SIG-M5 (cell line): ENCODE results near the gene AUH.
"Not testable (repeated sequence)": the region's sequence is repeated elsewhere in the genome, so short reads cannot be mapped to it uniquely, and the experiment has no call there.

Experiments used
- DNase-seq: peaks from one replicate; lab custom pipeline; 2025; lab: John Stamatoyannopoulos, UW

AUH gene

DNA sequence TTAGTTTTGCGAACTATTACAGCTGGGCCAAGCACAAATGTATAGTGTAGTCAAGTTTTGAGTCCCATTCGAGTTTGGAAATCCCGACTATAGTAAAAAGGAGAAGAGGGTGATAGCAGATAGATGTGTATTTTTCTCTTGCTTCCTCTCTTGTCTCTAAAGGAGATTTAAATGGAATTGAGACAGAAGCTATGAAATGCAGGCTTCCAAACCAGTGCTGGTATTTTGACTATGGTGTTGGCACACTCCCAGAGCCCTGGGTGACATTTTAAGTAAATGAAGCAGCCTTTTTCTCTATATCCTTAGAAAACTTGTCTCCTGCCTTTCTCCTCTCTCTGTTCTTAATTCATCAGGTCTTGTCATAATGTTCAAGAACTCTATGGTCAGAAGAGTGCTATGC is 17.7 kb upstream of the AUH start:
- no peak for DNase-seq

DNA sequence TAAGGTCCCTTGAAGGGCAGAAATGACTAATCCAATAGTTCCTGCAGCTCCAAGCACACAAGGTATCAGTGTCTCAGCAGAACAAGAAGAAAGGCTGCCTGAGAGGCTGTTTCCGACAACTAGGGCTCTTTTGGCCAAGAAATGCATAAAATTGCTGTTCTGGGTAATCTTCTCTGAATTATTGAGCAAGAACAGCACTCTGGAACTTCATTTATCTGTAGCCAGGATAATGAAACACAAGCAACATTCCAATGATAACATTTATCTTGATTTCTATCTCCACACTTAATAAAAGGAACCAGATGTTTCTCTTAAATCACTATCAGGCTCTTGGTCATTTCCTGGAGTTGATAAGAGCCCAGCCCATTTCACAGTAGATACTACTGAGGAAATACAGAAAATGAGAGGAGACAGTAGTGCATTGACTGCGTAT is 17.0 kb upstream of the AUH start:
- no peak for DNase-seq

DNA sequence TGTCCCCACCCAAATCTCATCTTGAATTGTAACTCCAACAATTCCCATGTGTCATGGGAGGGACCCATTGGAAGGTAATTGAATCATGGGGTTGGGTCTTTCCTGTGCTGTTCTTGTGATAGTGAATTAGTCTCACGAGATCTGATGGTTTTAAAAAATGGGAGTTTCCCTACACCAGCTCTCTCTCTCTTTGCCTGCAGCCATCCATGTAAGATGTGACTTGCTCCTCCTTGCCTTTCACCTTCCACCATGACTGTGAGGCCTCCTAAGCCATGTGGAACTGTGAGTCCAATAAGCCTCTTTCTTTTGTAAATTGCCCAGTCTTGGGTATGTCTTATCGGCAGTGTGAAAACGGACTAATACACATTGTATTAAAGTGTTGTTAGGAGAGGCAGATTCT is 16.3 kb upstream of the AUH start:
- not testable (repeated sequence) for DNase-seq

DNA sequence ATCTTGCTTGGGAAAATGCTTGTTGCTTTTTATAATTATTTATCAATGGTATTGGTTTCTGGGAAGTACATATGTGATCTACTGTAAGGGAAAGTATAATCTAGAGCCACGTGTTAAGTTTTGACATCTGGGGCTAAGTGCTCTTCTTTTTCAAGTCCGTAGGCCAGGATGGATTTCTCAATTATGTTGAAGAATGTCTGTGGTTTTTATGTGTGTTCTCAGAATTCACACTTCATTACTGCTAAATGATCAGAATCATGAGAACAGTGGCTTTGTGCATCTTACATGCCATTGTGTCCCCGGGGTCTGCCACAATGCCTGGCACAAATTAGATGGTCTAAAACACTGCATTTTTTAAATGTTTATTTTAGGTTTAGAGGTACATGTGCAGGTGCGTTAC is 14.5 kb upstream of the AUH start:
- DNase-seq, result no peak

DNA sequence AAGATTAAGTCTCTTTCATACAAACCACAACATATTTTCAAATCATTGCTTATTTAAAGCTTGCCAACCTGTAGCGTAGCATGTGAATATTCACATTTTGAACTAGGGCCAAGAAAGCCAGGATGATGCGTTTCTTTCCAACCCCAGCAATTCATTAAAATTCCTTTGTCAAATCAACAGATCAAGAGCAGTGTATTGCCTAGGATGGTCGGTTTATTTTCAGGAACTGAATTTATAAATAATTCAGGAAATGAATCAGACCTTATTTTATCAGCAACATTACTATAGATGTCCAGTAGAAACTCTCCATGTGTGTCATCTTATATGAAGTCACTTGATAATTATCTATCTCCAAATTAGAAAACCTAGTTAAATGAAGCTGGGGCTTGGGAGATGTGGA is 13.2 kb upstream of the AUH start:
- no peak for DNase-seq

DNA sequence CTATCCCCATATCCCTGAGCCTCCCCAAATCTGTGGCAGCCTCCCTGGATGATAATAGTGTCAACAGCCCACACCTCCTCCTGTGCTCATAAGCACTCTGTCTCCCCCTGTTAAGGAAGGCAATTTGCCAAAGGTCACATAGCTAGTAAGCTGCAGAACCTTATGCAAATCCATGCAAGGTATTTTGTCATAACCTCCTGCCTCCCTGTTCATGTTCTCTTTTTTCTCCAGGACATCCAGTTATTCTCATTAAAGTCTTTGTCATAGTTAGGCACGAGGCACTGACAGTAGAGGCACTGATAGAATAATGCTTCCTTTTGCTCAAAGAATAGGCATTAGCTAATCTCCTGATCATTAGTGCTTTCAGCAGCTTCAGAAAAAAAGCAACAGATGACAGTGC is 10.2 kb upstream of the AUH start:
- DNase-seq, result no peak

DNA sequence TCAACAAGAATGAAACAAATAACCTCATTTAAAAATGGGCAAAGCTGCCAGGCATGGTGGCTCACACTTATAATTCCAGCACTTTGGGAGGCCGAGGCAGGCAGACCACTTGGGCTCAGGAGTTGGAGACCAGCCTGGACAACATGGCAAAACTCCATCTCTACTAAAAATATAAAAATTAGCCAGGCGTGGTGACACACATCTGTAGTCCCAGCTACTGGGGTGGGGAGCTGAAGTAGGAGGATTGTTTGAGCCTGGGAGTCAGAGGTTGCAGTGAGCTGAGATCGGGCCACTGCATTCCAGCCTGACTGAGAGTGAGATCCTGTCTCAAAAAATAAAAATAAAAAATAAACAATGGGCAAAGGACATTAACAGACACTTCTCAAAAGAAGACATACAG is 8.3 kb upstream of the AUH start:
- not testable (repeated sequence) for DNase-seq

DNA sequence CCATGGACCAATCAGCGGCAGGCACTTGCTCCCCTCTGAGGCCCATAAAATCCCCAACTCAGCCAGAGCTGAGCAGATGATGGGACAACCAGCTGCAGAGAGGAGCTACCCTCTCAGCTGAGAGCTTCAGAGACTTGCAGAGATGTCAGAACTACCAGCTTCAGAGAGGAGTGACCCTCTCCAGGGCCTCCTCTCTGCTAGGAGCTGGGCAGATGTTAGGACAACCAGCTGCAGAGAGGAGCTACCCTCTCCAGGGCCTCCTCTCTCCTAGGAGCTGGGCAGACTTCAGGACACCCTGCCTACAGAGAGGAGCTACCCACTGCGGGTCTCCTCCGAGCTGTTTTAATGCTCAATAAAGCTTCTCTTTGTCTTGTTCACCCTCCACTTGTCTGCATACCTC is 3.0 kb upstream of the AUH start:
- no peak for DNase-seq

DNA sequence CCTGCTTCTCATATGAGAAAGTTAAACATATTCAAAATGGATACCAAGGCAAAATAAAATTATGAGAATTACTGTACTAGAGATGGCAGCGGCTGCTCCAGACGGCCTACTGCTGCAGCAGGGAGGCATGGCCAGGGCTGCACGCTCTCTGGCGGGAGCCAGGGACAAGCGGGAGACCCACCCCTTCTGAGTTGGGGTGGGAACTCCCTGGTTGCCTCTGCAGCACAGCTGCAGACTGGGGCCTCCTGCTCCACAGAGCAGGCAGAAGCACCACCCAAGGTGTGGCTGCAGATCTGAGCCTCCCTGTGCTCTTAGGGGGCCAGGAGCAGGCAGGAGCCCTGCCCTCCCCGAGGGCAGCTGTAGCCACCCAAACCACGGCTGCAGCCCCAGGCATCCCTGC is 2.3 kb upstream of the AUH start:
- no peak for DNase-seq

DNA sequence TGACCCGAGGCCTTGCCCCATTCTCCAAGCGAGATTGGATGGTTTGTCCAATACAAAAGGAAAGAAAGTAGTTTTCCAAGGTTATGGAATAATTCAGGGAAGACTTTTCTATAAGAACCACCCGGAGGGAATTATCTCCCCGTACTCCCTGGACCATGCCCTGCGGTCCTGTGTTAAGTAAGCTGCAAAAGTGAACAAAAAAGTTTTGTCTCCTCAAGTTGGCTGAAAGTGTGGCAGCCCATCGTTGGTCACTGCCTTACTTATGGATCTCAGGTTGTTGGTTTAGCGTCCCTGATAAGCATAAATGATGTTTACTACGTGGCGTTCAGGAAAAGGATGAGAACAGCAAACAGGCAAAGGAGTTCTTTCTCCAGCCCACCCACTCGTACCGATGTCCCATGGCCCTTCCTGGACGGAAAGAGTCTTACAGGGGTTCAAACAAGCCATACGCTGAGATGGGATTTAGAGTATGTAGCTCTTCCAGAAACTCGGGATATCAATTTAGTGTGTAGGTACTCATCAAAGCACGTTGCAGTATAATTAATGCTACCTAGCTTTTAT is 413 bp upstream of the AUH start:
- DNase-seq, result no peak

DNA sequence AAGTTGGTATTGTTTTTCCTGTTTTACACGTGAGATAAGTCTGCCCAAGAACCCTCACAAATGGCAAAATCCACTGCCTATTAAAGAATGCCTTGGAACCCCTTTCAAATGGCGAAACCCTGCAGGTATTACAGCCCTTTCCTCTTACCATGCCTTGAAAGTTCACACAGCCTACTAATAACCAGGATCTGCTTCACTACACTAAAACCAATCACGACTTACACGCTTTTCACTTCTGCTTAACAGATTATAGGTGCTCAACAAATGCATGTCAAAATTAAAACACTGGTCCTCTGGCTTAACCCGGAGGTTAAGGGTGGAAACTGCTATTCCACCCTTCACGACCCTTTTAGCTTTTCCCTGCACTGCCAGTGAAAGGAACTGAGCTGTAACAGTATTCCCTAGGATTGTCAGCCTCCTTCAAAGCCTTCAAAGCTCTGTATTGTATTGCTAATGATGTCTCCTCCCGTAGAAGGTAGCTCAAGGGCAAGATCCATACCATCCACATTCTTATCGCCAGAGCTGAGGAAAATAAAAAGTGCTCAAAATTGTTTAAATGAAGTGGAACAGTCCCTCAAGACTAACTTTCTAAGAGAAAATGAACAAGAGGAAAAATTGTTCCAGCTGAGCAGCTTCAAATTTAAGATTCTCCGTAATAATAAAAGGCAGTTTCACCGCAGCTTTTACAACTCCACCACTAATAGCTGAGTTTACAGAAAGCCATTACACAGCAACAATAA is 997 bp downstream of the AUH start:
- DNase-seq, result no peak

DNA sequence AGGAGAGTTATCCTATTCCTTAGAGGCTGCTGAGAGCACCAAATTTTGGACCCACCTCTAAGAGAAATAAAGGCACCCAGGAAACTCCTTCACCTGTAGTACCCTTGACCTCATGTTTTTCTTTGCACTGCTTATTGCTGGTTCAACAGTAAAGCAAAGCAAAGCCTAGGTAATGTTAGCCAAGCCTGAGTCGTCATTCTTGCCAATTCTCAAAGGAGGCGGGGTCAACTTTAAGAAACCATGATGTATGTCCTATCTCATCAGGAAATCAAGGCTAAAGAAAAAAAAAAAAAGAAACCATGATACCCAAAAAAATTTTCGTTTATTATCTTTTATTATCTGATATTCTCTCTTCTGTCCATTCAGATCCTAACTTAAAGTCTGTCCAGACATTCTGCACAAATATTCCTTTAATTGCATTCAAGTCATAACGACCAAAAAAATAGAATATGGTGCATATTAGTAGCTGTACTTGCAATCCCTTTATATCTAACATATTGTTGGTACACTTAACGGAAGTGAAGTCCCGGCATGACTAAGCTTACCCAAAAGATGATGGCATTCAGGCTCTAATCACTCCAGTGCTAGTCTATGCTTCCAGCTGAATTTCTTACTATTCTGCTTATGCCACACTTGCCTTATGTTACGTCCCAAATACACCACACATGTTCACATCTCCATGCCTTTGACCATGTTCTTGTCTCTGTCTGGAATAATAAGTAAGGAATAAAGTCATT is 1.8 kb downstream of the AUH start:
- DNase-seq, result no peak

DNA sequence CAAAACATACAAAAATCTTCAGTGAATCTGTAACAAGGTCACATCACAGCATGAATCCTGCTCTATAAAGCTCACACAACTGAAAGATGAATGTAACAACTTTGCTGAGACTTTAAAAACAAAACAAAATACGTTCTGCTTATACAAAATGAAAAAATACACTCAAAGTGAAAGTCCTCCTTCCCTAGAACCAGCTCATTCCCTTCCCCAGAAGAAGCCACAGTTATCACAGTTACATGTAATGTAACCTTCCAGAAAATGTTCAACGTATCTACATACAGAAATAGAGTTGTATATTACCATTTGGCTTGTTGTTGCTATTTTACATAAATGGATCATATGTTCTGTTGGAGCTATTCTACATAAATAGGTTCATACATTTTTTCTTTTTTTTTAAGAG is 2.6 kb downstream of the AUH start:
- DNase-seq, result no peak

DNA sequence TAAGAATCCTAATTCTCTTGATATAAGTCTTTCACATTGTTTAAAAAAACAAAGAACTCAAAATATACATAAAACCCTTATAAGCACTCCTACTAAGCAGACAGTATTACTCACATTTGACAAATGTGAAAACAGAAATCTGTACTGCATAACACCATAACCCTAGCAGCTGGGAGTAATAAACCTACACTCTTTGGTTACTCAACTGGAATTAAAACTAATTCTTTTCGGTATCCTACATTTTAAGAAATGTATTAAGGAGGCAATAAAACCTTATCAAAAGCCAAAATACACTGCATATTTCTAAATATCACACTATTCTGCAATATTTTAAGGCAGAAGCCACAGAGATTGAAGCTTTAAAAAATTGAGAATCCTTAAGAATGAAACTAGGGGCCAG is 6.8 kb downstream of the AUH start:
- no peak for DNase-seq

DNA sequence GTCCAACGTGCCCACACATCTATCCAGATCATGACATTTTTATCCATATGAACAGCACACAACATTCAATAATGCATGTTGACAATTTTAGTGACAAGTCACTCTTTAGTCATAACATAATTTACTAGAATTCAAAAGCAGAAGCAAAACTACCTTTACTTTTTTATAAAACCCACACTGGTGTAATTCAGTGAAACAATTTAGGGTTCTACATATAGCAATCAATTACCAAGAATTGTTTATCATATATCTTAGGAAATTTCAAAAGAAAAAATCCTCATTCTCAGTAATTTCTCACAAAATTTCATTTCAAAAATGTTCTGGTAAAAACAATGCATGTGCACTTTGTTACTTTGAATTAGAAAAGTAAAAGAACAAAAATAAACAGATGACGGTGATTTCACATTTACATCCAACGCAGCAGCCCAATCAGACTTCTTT is 12.6 kb downstream of the AUH start:
- no peak for DNase-seq

DNA sequence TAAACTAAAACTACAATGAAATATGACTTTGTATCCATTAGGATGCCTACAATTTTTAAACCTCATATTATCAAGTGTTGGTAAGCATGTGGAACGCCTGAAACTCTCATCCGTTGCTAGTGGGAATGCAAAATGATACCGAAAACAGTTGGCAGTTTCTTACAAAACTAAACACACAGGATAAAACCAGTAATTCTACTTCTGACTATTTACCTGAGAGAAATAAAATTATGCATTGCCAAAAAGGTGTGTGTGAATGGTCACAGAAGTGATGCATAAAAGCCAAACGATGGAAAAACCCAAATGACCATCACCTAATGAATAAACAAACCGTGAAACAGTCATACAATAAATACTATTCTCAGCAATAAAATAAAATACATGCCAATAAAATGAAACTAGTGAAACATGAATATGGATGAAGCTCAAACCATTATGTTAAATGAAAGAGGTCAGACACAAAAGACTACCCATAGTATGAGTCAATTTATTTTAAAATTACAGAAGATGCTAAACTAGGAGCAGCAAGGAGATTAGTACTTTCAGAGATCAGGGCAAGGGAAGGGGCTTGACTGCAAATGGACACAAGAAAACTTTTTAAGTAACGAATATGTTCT is 13.4 kb downstream of the AUH start:
- DNase-seq, result no peak

DNA sequence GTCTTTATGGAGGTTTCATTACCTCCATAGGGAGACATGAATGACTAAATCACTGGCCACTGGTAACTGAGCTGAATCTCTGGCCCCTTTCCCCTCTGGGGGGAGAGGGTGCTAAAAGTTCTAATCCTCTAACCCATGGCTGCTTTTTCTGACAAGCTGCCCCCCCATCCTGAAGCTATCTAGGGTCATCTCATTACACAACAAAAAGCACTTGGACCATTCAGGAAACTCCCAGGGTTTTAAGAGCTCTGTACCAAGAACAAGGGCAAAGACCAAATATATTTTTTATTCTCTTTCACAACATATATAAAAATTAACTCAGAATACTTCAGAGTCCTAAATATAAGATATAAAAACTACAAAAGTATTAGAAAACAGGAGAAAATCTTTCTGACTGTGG is 14.3 kb downstream of the AUH start:
- no peak for DNase-seq

DNA sequence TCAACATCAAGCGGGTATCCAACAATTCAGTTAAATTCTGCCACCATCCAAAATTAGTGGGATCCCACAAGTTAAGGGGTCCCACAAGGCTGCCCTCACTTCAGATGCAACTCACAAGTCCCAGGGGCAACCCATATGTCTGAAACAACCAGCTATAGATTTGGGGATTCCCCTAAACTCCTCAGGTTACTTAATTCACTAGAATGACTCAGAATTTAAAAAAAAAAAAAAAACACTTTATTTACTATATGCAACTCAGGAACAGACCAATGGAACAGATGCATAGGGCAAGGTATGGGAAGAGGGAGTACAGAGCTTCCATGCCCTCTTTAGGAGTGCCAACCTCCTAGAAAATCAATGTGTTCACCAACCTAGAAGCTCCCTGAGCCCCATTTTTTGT is 15.1 kb downstream of the AUH start:
- DNase-seq, result no peak

DNA sequence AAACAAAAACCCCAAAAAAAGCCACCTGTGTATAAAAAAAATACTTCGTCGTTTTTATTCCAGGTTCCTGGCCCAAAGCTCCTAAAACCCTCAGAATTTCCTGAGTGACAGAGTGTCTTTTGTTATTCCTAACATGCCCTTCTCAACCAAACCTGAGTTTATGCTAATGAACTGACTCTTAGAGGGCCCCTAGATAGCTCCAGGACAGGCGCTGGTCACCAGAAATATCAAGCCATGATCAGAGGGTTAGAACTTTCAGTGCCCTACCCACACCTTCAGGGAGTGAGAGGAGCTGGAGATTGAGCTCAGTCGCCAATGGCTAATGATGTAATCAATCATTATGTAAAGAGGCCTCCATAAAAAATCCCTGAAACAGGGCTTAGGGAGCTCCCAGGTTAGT is 15.7 kb downstream of the AUH start:
- no peak for DNase-seq

DNA sequence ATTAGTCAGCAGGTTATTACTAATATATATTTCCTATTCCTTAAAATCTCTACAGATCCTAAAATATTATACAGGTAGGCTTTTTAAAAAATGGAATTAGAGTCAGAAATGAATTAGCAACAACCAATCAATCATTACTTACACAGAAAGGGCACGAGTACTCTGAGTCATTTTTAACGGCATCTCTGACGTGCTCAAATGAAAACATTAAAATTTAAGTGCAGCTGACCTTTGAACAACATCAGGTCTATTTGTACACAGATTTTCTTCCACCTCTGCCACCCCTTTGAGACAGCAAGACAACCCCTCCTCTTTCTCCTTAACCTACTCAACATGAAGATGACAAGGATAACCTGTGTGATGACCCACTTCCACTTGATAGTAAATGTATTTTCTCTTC is 19.1 kb downstream of the AUH start:
- no peak for DNase-seq

DNA sequence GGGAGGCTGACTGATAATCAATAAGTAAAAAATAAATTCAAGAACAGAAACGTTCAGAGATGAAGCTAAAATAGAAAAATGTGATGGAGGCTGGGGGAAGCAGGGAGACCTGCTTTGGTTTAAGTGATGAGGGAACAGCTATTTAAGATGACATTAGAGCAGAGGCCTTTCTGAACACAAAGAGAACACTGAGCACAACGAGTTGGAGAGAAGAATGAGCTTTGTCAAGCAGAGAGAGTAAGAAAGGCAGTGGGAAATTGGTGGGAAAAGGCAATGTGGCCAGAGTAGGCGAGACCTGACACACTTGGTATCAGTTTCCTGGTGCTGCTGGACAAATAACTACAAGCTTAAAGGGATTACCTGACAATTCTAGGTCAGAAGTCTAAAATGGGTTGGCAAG is 20.0 kb downstream of the AUH start:
- DNase-seq, result no peak

DNA sequence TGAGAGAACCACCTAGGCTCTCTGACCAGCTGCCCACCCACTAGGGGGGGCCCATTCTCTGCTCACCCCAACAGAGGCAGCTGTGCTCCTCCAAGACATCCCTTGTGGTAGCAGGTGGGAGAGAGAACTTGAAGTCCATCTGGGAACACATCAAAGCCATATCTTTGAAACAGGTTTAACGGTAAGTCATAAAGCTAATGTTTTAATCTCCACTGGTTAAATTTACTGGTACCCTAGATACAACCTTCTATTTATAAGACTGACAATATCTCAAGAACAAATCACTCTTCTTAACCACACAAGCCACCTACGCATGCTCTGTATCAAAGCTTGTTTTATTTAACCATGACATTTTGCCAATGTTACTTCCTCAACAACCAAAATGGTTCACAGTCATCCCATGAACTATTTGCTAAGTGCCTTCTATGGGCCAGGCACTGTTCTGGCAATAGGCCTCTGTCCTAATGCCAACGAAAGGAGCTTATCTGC is 20.4 kb downstream of the AUH start:
- DNase-seq, result no peak

DNA sequence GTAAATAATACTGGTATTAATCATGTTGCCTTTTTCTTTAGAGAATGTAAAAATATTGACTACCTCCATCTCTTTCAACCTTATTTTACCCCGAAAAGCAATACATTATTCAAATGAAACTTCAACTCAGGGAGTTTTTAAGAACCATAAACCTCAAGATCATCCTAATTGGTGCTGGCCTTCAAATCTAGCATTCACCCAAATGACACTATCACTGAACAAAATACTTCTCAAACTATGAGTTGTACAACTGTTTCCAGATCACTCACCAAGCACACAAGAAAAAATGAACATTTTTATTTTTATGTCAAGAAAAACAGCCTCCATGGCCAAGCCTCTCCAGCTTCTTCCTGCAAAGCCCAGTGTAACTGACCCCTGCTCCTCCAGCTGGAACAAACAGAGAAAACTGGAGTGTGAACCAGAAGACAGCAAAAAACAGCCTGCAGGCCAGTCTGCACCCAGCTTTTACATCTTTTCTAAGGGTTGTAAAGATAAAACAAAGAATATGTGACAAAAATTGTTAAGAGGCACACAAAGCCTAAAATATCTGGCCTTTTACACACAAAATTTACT is 21.2 kb downstream of the AUH start:
- DNase-seq, result no peak
